ENCODE measurements around the gene PDZD2. TPM values are rescaled to one million over a fixed set of nuclear protein-coding genes. Genes with fewer than 3 reads are reported as not detected.

PDZD2 gene
- total and polyA plus RNA-seq, 5 donors: 40.4 to 188 (median 109) TPM

DNA sequence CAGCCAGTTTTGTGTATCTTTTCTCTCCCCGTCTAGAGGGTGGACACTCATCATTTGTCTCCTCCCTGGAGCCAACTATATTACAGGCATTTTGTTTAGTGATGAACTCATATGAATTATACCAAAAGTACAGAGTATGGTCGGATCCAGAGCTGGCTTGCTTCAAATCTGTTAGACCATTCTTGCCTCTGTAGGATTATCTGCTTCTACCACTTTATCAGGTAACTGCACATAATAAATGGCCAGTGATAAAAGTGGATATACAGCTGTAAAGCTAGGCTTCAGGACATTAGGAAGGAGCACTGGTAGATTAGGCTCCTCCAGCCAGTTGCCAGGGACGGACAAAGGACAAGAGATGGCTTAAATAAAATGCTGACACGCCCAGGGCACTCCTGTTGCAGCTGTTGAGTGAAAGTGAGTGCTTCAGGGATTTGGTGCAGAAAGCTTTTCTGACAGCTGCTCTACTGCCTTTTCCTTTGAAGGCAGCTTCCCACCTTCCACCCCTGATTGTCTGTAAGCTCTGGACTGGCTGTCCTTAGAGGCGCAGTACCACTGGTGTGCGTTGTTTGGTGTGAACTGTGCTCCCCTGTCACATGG lies 259.2 kb downstream of the PDZD2 start:
- H3K27ac ChIP-seq (ENCODE audit: low read length): no peak overlapping the region
- intact Hi-C loops (cut with DNase I): no loop called here
- peaks cover 8% of the 10 kb centered on the region for H3K4me1 ChIP-seq (ENCODE audit: control insufficient read depth, insufficient read depth, low read length)
- H3K9me3 ChIP-seq (ENCODE audit: control insufficient read depth, low read length): no peaks in the 10 kb centered on the region
- ATAC-seq (peak in 1 of 2 donors; percentile 22), DNase-seq (no peak)
- no peak overlapping the region for H3K4me3 ChIP-seq (ENCODE audit: low read length)
- 74% methylated on average over 6 of the region's 6 CpGs for WGBS
- H3K27me3 ChIP-seq (ENCODE audit: control insufficient read depth, insufficient read depth): no peaks in the 10 kb centered on the region

- intact Hi-C loops (cut with DNase I): no loop called here
- no peak overlapping the region for H3K4me3 ChIP-seq (ENCODE audit: low read length)
- H3K27me3 ChIP-seq (ENCODE audit: control insufficient read depth, insufficient read depth): no peaks in the 10 kb centered on the region
- 66% methylated on average over 5 of the region's 5 CpGs for WGBS
- ATAC-seq (no peak), DNase-seq (no peak)
- no peak overlapping the region for H3K27ac ChIP-seq (ENCODE audit: low read length)
- no peaks in the 10 kb centered on the region for H3K4me1 ChIP-seq (ENCODE audit: control insufficient read depth, insufficient read depth, low read length)
- H3K9me3 ChIP-seq (ENCODE audit: control insufficient read depth, low read length): no peaks in the 10 kb centered on the region
Measured at GRCh38 chr5:31900296-31900865, 261.4 kb downstream of the PDZD2 start.

- no peak for DNase-seq
- no peaks in the 10 kb centered on the region for H3K27me3 ChIP-seq (ENCODE audit: control insufficient read depth, insufficient read depth)
- no peak for ATAC-seq
- no peak overlapping the region for H3K4me3 ChIP-seq (ENCODE audit: low read length)
- WGBS: 77% methylated on average over 8 of the region's 8 CpGs
- H3K9me3 ChIP-seq (ENCODE audit: control insufficient read depth, low read length): no peaks in the 10 kb centered on the region
- no peak overlapping the region for H3K27ac ChIP-seq (ENCODE audit: low read length)
- intact Hi-C loops (cut with DNase I): no loop called here
- H3K4me1 ChIP-seq (ENCODE audit: control insufficient read depth, insufficient read depth, low read length): no peaks in the 10 kb centered on the region
Measured at GRCh38 chr5:31901807-31902530, 263.0 kb downstream of the PDZD2 start.

DNA sequence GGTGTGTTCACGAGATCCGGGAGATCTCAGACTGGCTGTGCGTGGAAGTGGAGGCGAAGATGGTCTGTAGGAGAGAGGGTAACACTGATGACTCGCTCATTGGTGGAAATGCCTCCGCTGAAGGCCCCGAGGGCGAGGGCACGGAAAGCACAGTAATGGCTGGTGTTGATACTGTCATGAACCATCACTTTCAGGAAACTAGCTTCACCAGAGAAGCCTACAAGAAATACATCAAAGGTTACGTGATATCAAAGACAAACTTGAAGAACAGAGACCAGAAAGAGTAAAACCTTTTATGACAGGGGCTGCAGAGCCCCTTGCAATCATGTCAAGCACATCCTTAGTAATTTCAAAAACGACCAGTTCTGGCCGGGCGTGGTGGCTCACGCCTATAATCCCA lies 269.5 kb downstream of the PDZD2 start:
- no peak overlapping the region for H3K27ac ChIP-seq (ENCODE audit: low read length)
- no peaks in the 10 kb centered on the region for H3K4me1 ChIP-seq (ENCODE audit: control insufficient read depth, insufficient read depth, low read length)
- intact Hi-C loops (cut with DNase I): no loop called here
- no peak overlapping the region for H3K4me3 ChIP-seq (ENCODE audit: low read length)
- H3K9me3 ChIP-seq (ENCODE audit: control insufficient read depth, low read length): no peaks in the 10 kb centered on the region
- DNase-seq (no peak), ATAC-seq (no peak)
- no peaks in the 10 kb centered on the region for H3K27me3 ChIP-seq (ENCODE audit: control insufficient read depth, insufficient read depth)
- WGBS: 97% methylated on average over 14 of the region's 14 CpGs

- ATAC-seq: no peak
- H3K4me1 ChIP-seq (ENCODE audit: control insufficient read depth, insufficient read depth, low read length): no peaks in the 10 kb centered on the region
- H3K9me3 ChIP-seq (ENCODE audit: control insufficient read depth, low read length): no peaks in the 10 kb centered on the region
- intact Hi-C loops (cut with DNase I): no loop called here
- H3K27ac ChIP-seq (ENCODE audit: low read length): no peak overlapping the region
- H3K27me3 ChIP-seq (ENCODE audit: control insufficient read depth, insufficient read depth): no peaks in the 10 kb centered on the region
- DNase-seq: no peak
- H3K4me3 ChIP-seq (ENCODE audit: low read length): no peak overlapping the region
- 61% methylated on average over 3 of the region's 3 CpGs for WGBS
Measured at GRCh38 chr5:31909073-31909472, 270.1 kb downstream of the PDZD2 start.

DNA sequence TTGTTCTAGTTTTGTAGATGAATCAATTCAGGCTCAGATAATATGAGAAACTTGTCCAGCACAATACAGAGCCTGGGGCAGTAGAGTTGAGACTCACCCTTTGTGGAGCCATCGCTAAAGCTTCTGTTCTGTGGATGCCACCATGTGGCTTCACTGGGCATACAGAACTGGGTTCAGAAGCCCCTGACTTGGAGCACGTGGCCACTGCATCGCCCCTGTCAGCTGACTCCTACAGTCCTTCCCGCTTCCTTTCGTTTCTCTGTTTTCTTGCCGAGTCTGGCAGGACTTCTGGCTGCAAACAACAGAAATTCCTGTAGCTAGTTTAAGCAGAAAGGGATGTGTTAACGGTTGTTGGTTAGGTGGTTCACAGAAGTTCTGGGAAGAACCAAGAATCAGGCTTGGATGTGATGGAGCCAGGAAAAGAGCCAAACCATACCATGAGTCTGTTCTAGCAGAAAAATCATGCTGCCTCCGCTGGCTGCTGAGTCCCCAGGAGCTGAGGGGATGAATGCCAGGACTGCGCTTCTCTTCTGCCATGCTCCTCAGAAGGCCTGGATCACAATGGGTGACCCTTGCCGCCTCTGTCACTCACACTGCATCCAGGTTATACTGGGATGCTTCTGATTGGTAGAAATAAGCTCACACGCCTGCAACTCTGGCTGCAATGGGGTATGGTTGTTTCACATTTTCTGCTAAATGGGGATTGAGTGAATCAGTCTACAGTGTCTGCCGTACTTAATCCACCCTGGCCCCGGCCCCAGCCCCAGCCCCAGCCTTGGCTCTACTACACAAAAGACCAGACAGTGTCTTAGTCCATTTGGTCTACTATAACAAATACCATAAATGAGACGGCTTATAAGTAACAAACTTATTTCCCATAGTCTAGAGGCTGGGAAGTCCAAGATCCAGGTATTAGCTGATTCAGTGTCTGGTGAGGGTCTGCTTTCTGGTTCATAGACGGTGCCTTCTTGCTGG lies 272.6 kb downstream of the PDZD2 start:
- 82% methylated on average over 15 of the region's 15 CpGs for WGBS
- Histone ChIP-seq H3K4me3 (ENCODE audit: low read length) (no peak overlapping the region), H3K9me3 (ENCODE audit: control insufficient read depth, low read length) (peaks cover 2% of the 10 kb centered on the region), H3K27ac (ENCODE audit: low read length) (no peak overlapping the region), H3K4me1 (ENCODE audit: control insufficient read depth, insufficient read depth, low read length) (peaks cover 3% of the 10 kb centered on the region), H3K27me3 (ENCODE audit: control insufficient read depth, insufficient read depth) (no peaks in the 10 kb centered on the region)
- no peak for ATAC-seq
- intact Hi-C loops (cut with DNase I): no loop called here
- DNase-seq: no peak

DNA sequence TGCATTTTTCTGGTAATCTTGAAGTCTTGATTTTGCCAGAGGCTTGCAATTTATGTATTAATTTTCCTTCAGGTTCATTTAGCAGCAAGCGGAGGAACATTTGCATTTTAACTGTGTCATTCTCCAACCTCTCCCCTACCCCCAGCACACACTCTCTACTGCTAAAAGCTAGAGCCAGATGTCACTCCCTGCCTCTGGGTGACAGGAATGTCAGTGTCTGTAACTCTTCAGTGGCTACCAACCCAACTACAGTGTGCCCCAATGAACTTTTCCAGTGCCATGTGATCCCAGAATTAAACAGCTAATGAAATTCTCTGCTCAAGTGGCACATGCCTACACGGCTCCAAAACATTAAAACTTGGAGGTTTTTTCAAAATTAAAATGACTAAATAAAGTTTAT lies 274.9 kb downstream of the PDZD2 start:
- peaks cover 2% of the 10 kb centered on the region for H3K9me3 ChIP-seq (ENCODE audit: control insufficient read depth, low read length)
- intact Hi-C loops (cut with DNase I): no loop called here

GRCh38 chr5:31916327-31916726 lies 277.4 kb downstream of the PDZD2 start:
- Histone ChIP-seq H3K27me3 (ENCODE audit: control insufficient read depth, insufficient read depth) (no peaks in the 10 kb centered on the region), H3K4me3 (ENCODE audit: low read length) (no peak overlapping the region), H3K27ac (ENCODE audit: low read length) (no peak overlapping the region), H3K4me1 (ENCODE audit: control insufficient read depth, insufficient read depth, low read length) (peaks cover 3% of the 10 kb centered on the region), H3K9me3 (ENCODE audit: control insufficient read depth, low read length) (peaks cover 2% of the 10 kb centered on the region)
- ATAC-seq (no peak), DNase-seq (no peak)
- 93% methylated on average over 8 of the region's 8 CpGs for WGBS
- intact Hi-C loops (cut with DNase I): no loop called here

More for the DNA sequence above, 274.9 kb downstream of the PDZD2 start:
- no peak overlapping the region for H3K4me3 ChIP-seq (ENCODE audit: low read length)
- peaks cover 3% of the 10 kb centered on the region for H3K4me1 ChIP-seq (ENCODE audit: control insufficient read depth, insufficient read depth, low read length)
- H3K27ac ChIP-seq (ENCODE audit: low read length): no peak overlapping the region
- ATAC-seq (peak in 1 of 2 donors; percentile 33), DNase-seq (no peak)
- no peaks in the 10 kb centered on the region for H3K27me3 ChIP-seq (ENCODE audit: control insufficient read depth, insufficient read depth)
- WGBS: 89% methylated on average over 2 of the region's 2 CpGs

- no peak overlapping the region for H3K27ac ChIP-seq (ENCODE audit: low read length)
- no peak overlapping the region for H3K4me3 ChIP-seq (ENCODE audit: low read length)
- H3K4me1 ChIP-seq (ENCODE audit: control insufficient read depth, insufficient read depth, low read length): peaks cover 5% of the 10 kb centered on the region
- peaks cover 2% of the 10 kb centered on the region for H3K9me3 ChIP-seq (ENCODE audit: control insufficient read depth, low read length)
- H3K27me3 ChIP-seq (ENCODE audit: control insufficient read depth, insufficient read depth): no peaks in the 10 kb centered on the region
- intact Hi-C loops (cut with DNase I): no loop called here
- no peak for DNase-seq
- 67% methylated on average over 3 of the region's 3 CpGs for WGBS
- ATAC-seq: no peak
Measured at GRCh38 chr5:31918739-31919138, 279.8 kb downstream of the PDZD2 start.

- Histone ChIP-seq H3K9me3 (ENCODE audit: control insufficient read depth, low read length) (no peaks in the 10 kb centered on the region), H3K27ac (ENCODE audit: low read length) (no peak overlapping the region), H3K27me3 (ENCODE audit: control insufficient read depth, insufficient read depth) (no peaks in the 10 kb centered on the region), H3K4me3 (ENCODE audit: low read length) (no peak overlapping the region), H3K4me1 (ENCODE audit: control insufficient read depth, insufficient read depth, low read length) (peaks cover 2% of the 10 kb centered on the region)
- ATAC-seq: no peak
- no peak for DNase-seq
- intact Hi-C loops (cut with DNase I): no loop called here
- 72% methylated on average over 3 of the region's 3 CpGs for WGBS
Measured at GRCh38 chr5:31921852-31922305, 282.9 kb downstream of the PDZD2 start.
